SK-N-MC (cell line): ENCODE measurements around the gene COL16A1.

Source experiments
- EZH2 ChIP-seq: fragments of 200-600 bp; sonication (generic); IDR thresholded peaks from one replicate; pipeline ENCODE4 v1.6.1; 2017; ENCODE audit warnings: antibody characterized with exemption
- POLR2AphosphoS5 ChIP-seq: IDR thresholded peaks from 2 replicates; pipeline ENCODE4 v1.6.1; 2012; ENCODE audit warnings: mild to moderate bottlenecking, low read depth, low read length, borderline replicate concordance

DNA sequence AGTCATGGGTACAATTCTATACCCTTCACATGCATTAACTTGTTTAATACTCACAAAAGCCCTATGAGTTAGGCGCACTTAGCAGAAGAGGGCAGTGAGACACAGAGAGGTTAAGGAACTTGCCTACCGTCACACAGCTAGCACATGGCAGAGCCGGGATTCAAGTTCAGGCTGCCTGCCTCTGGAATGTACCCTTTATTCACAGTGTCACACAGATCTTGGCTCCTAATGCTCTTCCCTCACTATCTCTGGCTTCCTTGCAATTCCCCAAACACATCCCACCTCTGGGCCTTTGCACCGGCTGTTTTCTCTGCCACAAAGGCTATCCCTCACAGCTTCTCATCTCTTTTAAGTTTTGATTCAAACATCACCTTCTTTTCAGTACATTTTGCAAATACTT lies 25.1 kb downstream of the COL16A1 start:
- no peak for TF ChIP-seq POLR2AphosphoS5
- TF ChIP-seq EZH2, result no peak
